ENCODE results near the gene RIOK1. TPM values are rescaled to one million over a fixed set of nuclear protein-coding genes. Genes with fewer than 3 reads are reported as not detected.

Gene RIOK1
- total and polyA plus RNA-seq, 2 of the 13 experiments (the other 11 are each of a cell fraction or from before 2014, with no cell fraction given), result 9.4 to 37.8 TPM

DNA sequence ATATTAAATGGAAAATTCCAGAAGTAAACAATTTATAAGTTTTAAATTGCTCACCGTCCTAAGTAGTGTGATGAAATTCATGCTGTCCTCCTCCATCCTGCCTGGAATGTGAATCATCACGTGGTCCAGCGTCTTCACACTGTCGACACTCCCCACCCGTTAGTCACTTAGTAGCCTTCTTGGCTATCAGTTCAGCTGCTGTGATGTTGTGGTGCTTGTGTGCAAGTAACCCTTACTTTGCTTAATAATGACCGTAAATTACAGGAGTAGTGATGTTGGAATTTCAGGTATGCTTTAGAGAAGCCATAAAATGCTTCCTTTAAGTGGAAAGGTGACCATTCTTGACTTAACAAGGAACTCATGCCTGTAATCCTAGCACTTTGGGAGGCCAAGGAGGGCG, 25.2 kb downstream of the RIOK1 start:
- ATAC-seq (no peak), FAIRE-seq (no peak), DNase-seq (ENCODE audit: low spot score) (no peak)
- Histone ChIP-seq H3K9ac (ENCODE audit: insufficient read depth, low read depth, low read length) (no peak overlapping the region), H4K20me1 (ENCODE audit: insufficient read depth, low read length) (no peaks in the 10 kb centered on the region), H3K4me1 (ENCODE audit: insufficient read depth, low read length) (peaks cover 16% of the 10 kb centered on the region), H3K4me2 (ENCODE audit: low read depth, low read length) (no peak overlapping the region), H3K9me3 (ENCODE audit: low read length) (no peaks in the 10 kb centered on the region), H3K36me3 (replicated peaks in 1 of 2; ENCODE audit: control insufficient read depth in 1 of 2, insufficient read depth in 2 of 2, low read length in 2 of 2) (peaks cover 22 to 61% of the 10 kb centered on the region in 2 experiments), H3K79me2 (ENCODE audit: insufficient read depth, low read length) (no peaks in the 10 kb centered on the region), H3K4me3 (replicated peaks in 1 of 3; ENCODE audit: insufficient read depth in 1 of 3, low read depth in 2 of 3, low read length in 3 of 3) (no peak overlapping the region), H3K27ac (ENCODE audit: extremely low read length, insufficient read depth, low read length) (no peak overlapping the region), H2AFZ (ENCODE audit: low read length) (no peak overlapping the region), H3K27me3 (ENCODE audit: control insufficient read depth in 1 of 2, insufficient read depth in 2 of 2, low read length in 2 of 2) (no peaks in the 10 kb centered on the region)
- POLR2A ChIA-PET, result no interaction called here
- WGBS (ENCODE audit: low lambda C conversion rate), result 96% methylated on average over 7 of the region's 7 CpGs
- in situ Hi-C loops (cut with HindIII; ENCODE audit: extremely low pct_ligation_motif_present, low pct_unique_long_range_greater_than_20kb), result loop anchor here (5.0 kb wide), 1 partner anchor 197 kb away; no protein-coding TSS in a partner anchor
- BruUV-seq (replicated peaks), result no TSS peak
- CTCF ChIA-PET (ENCODE audit: low intra/inter-chr PET ratio, low total read pairs), result no interaction called here
- TF ChIP-seq CBFB (CRISPR knock-in tag; IDR thresholded peaks at IDR 0.05), result no peak
- no peak for TF ChIP-seq ZNF678 (CRISPR knock-in tag; IDR thresholded peaks at IDR 0.05)
- TF ChIP-seq HNRNPL (IDR thresholded peaks at IDR 0.05; ENCODE audit: low read depth, low read length), result no peak
- no peak for TF ChIP-seq CEBPB (IDR thresholded peaks at IDR 0.05; ENCODE audit: borderline replicate concordance, low read depth, low read length)
- TF ChIP-seq, protein P1, sequence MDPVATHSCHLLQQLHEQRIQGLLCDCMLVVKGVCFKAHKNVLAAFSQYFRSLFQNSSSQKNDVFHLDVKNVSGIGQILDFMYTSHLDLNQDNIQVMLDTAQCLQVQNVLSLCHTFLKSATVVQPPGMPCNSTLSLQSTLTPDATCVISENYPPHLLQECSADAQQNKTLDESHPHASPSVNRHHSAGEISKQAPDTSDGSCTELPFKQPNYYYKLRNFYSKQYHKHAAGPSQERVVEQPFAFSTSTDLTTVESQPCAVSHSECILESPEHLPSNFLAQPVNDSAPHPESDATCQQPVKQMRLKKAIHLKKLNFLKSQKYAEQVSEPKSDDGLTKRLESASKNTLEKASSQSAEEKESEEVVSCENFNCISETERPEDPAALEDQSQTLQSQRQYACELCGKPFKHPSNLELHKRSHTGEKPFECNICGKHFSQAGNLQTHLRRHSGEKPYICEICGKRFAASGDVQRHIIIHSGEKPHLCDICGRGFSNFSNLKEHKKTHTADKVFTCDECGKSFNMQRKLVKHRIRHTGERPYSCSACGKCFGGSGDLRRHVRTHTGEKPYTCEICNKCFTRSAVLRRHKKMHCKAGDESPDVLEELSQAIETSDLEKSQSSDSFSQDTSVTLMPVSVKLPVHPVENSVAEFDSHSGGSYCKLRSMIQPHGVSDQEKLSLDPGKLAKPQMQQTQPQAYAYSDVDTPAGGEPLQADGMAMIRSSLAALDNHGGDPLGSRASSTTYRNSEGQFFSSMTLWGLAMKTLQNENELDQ (CRISPR knock-in tag; IDR thresholded peaks at IDR 0.05; ENCODE audit: borderline replicate concordance), result no peak
- TF ChIP-seq ZC3H4 (CRISPR knock-in tag; IDR thresholded peaks at IDR 0.05; ENCODE audit: borderline replicate concordance), result no peak
- intact Hi-C loops (cut with micrococcal nuclease; ENCODE audit: unreplicated experiment), result no loop called here

DNA sequence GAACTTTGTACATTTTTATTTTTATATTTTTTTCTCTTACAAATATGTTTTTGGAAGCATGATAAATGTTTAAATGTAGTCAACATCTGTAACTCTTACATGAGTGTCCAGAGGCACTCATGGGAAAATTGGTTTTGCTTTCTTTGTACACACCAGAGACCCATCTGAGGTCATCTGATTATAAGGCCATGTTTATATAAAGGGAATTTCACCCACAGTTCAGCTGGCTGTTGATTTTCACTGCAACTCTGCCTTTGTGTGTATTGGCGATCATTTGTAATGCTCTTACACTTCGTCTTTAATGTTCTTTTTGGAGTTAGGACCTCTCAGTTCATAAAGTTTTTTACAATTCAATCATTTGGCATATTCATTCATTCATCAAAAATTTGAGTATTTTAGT, 28.1 kb downstream of the RIOK1 start:
- ChIA-PET CTCF (ENCODE audit: low intra/inter-chr PET ratio, low total read pairs) (no interaction called here), POLR2A (interaction anchor here (1.6 kb wide), 1 partner anchor 131 kb away, joined by 4 read pairs; no protein-coding TSS in a partner anchor)
- FAIRE-seq (no peak), DNase-seq (ENCODE audit: low spot score) (no peak), ATAC-seq (no peak)
- H3K27ac ChIP-seq (ENCODE audit: extremely low read length, insufficient read depth, low read length), result no peak overlapping the region
- intact Hi-C loops (cut with micrococcal nuclease; ENCODE audit: unreplicated experiment) (no loop called here), in situ Hi-C loops (cut with HindIII; ENCODE audit: extremely low pct_ligation_motif_present, low pct_unique_long_range_greater_than_20kb) (no loop called here)
- peaks cover 17% of the 10 kb centered on the region for H3K4me1 ChIP-seq (ENCODE audit: insufficient read depth, low read length)
- no peak overlapping the region for H3K4me3 ChIP-seq (replicated peaks in 1 of 3; ENCODE audit: insufficient read depth in 1 of 3, low read depth in 2 of 3, low read length in 3 of 3)
- no peak overlapping the region for H3K4me2 ChIP-seq (ENCODE audit: low read depth, low read length)
- H3K36me3 ChIP-seq (replicated peaks in 1 of 2; ENCODE audit: control insufficient read depth in 1 of 2, insufficient read depth in 2 of 2, low read length in 2 of 2), result peaks cover 17 to 39% of the 10 kb centered on the region in 2 experiments
- H3K9me3 ChIP-seq (ENCODE audit: low read length), result no peaks in the 10 kb centered on the region
- no peaks in the 10 kb centered on the region for H3K27me3 ChIP-seq (ENCODE audit: control insufficient read depth in 1 of 2, insufficient read depth in 2 of 2, low read length in 2 of 2)
- no TSS peak for BruUV-seq (replicated peaks)
- H3K79me2 ChIP-seq (ENCODE audit: insufficient read depth, low read length), result no peaks in the 10 kb centered on the region
- no peak overlapping the region for H2AFZ ChIP-seq (ENCODE audit: low read length)
- H4K20me1 ChIP-seq (ENCODE audit: insufficient read depth, low read length), result no peaks in the 10 kb centered on the region
- WGBS (ENCODE audit: low lambda C conversion rate), result 90% methylated on average over 2 of the region's 2 CpGs
- no peak for TF ChIP-seq FOXK1 (CRISPR knock-in tag; IDR thresholded peaks at IDR 0.05; ENCODE audit: borderline replicate concordance, low read depth)
- TF ChIP-seq CREB1 (IDR thresholded peaks at IDR 0.05), result no peak
- TF ChIP-seq CREB1 (CRISPR knock-in tag; IDR thresholded peaks at IDR 0.05), result no peak
- no peak for TF ChIP-seq DNMT1 (CRISPR knock-in tag; IDR thresholded peaks at IDR 0.05)
- TF ChIP-seq ZNF121 (CRISPR knock-in tag; IDR thresholded peaks at IDR 0.05), result no peak
- no peak for TF ChIP-seq FOXK2 (IDR thresholded peaks at IDR 0.05)
- no peak for TF ChIP-seq ATF7 (IDR thresholded peaks at IDR 0.05)
- TF ChIP-seq ATF7 (CRISPR knock-in tag; IDR thresholded peaks at IDR 0.05), result no peak
- no peak for TF ChIP-seq GATAD1 (CRISPR knock-in tag; IDR thresholded peaks at IDR 0.05)
- no peak overlapping the region for H3K9ac ChIP-seq (ENCODE audit: insufficient read depth, low read depth, low read length)

All from HepG2 (cell line).